Kidney (tissue), 14 donors: Measurements from ENCODE around the gene RPUSD3. TPM values are rescaled to one million over a fixed set of nuclear protein-coding genes. Genes with fewer than 3 reads are reported as not detected.
"Not testable (repeated sequence)": the region's sequence is repeated elsewhere in the genome, so short reads cannot be mapped to it uniquely, and the experiment has no call there.

Experiments
- DNase-seq, 5 donors: peaks; one replicate each; pipeline ENCODE4 v3.0.0-alpha.2; 2013 to 2020
- FAIRE-seq: peaks from 2 replicates; lab custom pipeline; 2012; peaks lifted over from hg19 to GRCh38; lab: Jason Lieb, UNC
- H3K27ac ChIP-seq, 2 donors: one replicate each; pipeline ENCODE4 v1.7.0; 2013; ENCODE audit warnings: low read depth in 2 of 2, low read length in 2 of 2, inconsistent platforms in 1 of 2
- H3K27me3 ChIP-seq: one replicate; pipeline ENCODE4 v1.7.1; 2013; ENCODE audit warnings: low read length, inconsistent platforms; ENCODE audit not compliant: control insufficient read depth, insufficient read depth
- H3K36me3 ChIP-seq, 3 donors: one replicate each; pipeline versions ENCODE4 v1.7.0 to v1.7.1; 2013; ENCODE audit warnings: low read length in 3 of 3, control low read depth in 1 of 3, inconsistent platforms in 1 of 3; ENCODE audit not compliant: insufficient read depth in 3 of 3, control insufficient read depth in 2 of 3
- H3K4me1 ChIP-seq, 3 donors: one replicate each; pipeline versions ENCODE4 v1.7.0 to v1.7.1; 2013; ENCODE audit warnings: low read length in 3 of 3, inconsistent platforms in 1 of 3, low read depth in 1 of 3; ENCODE audit not compliant: control insufficient read depth in 2 of 3, insufficient read depth in 2 of 3
- H3K4me3 ChIP-seq, 3 donors: one replicate each; pipeline versions ENCODE4 v1.7.0 to v1.8.1; 2013; ENCODE audit warnings: low read length in 3 of 3, control low read depth in 1 of 3, inconsistent platforms in 1 of 3
- H3K9ac ChIP-seq, 3 donors: one replicate each; pipeline versions ENCODE4 v1.7.0 to v1.7.1; 2013; ENCODE audit warnings: low read length in 3 of 3, control low read depth in 1 of 3, inconsistent platforms in 1 of 3
- H3K9me3 ChIP-seq, 3 donors: one replicate each; pipeline versions ENCODE4 v1.7.0 to v1.7.1; 2013; ENCODE audit warnings: low read length in 3 of 3, control low read depth in 1 of 3, inconsistent platforms in 1 of 3; ENCODE audit not compliant: control insufficient read depth in 2 of 3, insufficient read depth in 1 of 3
- CTCF ChIP-seq: IDR thresholded peaks from 3 replicates; pipeline ENCODE4 v1.5.1; 2012; ENCODE audit warnings: mild to moderate bottlenecking, moderate library complexity, borderline replicate concordance; ENCODE audit not compliant: insufficient read depth; ENCODE audit errors: extremely low read depth
- intact Hi-C: fragments of 100-400 bp; cut with DNase I; formaldehyde crosslinking; loops from one replicate; pipeline ENCODE4 v1.11.1; 2022
- polyA plus RNA-seq: library from polyadenylated mRNA; stranded (reverse); fragments of 350-450 nt; fragmentation: Illumina TruSeq; extraction: RNeasy Lipid Tissue Mini Kit (QIAGEN cat#74804); gene quantifications from one replicate; pipeline ENCODE4 v1.2.3, GENCODE V29; 2014; ENCODE audit warnings: low read depth, low replicate concordance; ENCODE audit not compliant: insufficient read depth
- total RNA-seq: library from RNA; stranded (reverse); fragmentation: NEBNext Ultra II Directional; extraction: Animal tissue kit (Norgen Biotek cat#: 25700); gene quantifications from one replicate; pipeline ENCODE4 v1.2.1, GENCODE V29; 2021
- donor health status: control.
- donor health status: control.
- donor health status: control.
- donor health status: control.
- donor health status: control.
- donor health status: DM: yes; HTN: yes; CAD: no.
- donor health status: Normal renal cell carcinoma (clear cell type).

Gene RPUSD3
- total and polyA plus RNA-seq, 2 donors from 2014 or later: 29.1 to 53.2 TPM

GRCh38 chr3:9852528-9852927, 8.7 kb upstream of the RPUSD3 start:
- Histone ChIP-seq H3K9me3 (no peaks in the 10 kb centered on the region), H3K9ac (no peak overlapping the region), H3K27me3 (no peaks in the 10 kb centered on the region), H3K4me1 (no peaks in the 10 kb centered on the region), H3K27ac (no peak overlapping the region), H3K36me3 (no peaks in the 10 kb centered on the region), H3K4me3 (no peak overlapping the region)
- DNase-seq: no peak
- intact Hi-C loops: no loop called here
- FAIRE-seq: no peak
- no peak for TF ChIP-seq CTCF

GRCh38 chr3:9851926-9852325, 8.1 kb upstream of the RPUSD3 start:
- DNase-seq, H3K9me3 ChIP-seq, H3K27ac ChIP-seq, H3K4me1 ChIP-seq, intact Hi-C loops, H3K9ac ChIP-seq, FAIRE-seq, H3K36me3 ChIP-seq, H3K4me3 ChIP-seq, H3K27me3 ChIP-seq: not testable (repeated sequence)

- H3K9me3 ChIP-seq, H3K36me3 ChIP-seq, H3K4me1 ChIP-seq, intact Hi-C loops, H3K4me3 ChIP-seq, FAIRE-seq, DNase-seq, H3K27me3 ChIP-seq, H3K27ac ChIP-seq, H3K9ac ChIP-seq: not testable (repeated sequence)
Observed at GRCh38 chr3:9851383-9851782, 7.6 kb upstream of the RPUSD3 start.

GRCh38 chr3:9848860-9849259, 5.1 kb upstream of the RPUSD3 start:
- FAIRE-seq (peak; percentile 46), DNase-seq (peak in 2 of 5 donors; percentile 31 to 45)
- H3K9me3 ChIP-seq, H3K4me1 ChIP-seq, intact Hi-C loops, H3K36me3 ChIP-seq, H3K27ac ChIP-seq, H3K27me3 ChIP-seq, H3K4me3 ChIP-seq, H3K9ac ChIP-seq: not testable (repeated sequence)

GRCh38 chr3:9847870-9848269, 4.1 kb upstream of the RPUSD3 start:
- H3K9ac ChIP-seq, H3K27ac ChIP-seq, H3K9me3 ChIP-seq, H3K27me3 ChIP-seq, H3K36me3 ChIP-seq, intact Hi-C loops, H3K4me3 ChIP-seq, FAIRE-seq, DNase-seq, H3K4me1 ChIP-seq: not testable (repeated sequence)
